H9 (cell line): ENCODE results near the gene ARID3A. TPM values are rescaled to one million over a fixed set of nuclear protein-coding genes. Genes with fewer than 3 reads are reported as not detected.

ENCODE experiments used
- DNase-seq: peaks from one replicate; pipeline ENCODE4 v3.0.0-alpha.2; 2017
- H2AFZ ChIP-seq: one replicate; pipeline ENCODE4 v1.6.1; 2013; ENCODE audit warnings: mild to moderate bottlenecking, low read length, control low read depth, moderate library complexity
- H2AK5ac ChIP-seq: 2 replicates; pipeline ENCODE4 v1.6.1; 2013; ENCODE audit warnings: low read length, control low read depth, mixed read lengths; ENCODE audit not compliant: insufficient read length
- H2BK120ac ChIP-seq: one replicate; pipeline ENCODE4 v1.6.1; 2013; ENCODE audit warnings: low read depth, mild to moderate bottlenecking, low read length, control low read depth, inconsistent platforms; ENCODE audit not compliant: poor library complexity, severe bottlenecking
- H2BK12ac ChIP-seq: 2 replicates; pipeline ENCODE4 v1.6.1; 2013; ENCODE audit warnings: low read length, control low read depth, mixed read lengths, low read depth; ENCODE audit not compliant: insufficient read length
- H2BK15ac ChIP-seq: 2 replicates; pipeline ENCODE4 v1.6.1; 2013; ENCODE audit warnings: low read depth, low read length, control low read depth
- H2BK20ac ChIP-seq: one replicate; pipeline ENCODE4 v1.6.1; 2013; ENCODE audit warnings: low read depth, mild to moderate bottlenecking, low read length, control low read depth, inconsistent platforms; ENCODE audit not compliant: poor library complexity, severe bottlenecking
- H2BK5ac ChIP-seq: 2 replicates; pipeline ENCODE4 v1.6.1; 2013; ENCODE audit warnings: low read length, control low read depth, mixed read lengths; ENCODE audit not compliant: insufficient read length
- H3K14ac ChIP-seq: 2 replicates; pipeline ENCODE4 v1.6.1; 2013; ENCODE audit warnings: low read length, control low read depth; ENCODE audit not compliant: insufficient read depth
- H3K18ac ChIP-seq: 2 replicates; pipeline ENCODE4 v1.6.1; 2013; ENCODE audit warnings: low read depth, mild to moderate bottlenecking, mixed read lengths, low read length, control low read depth; ENCODE audit not compliant: insufficient read length
- H3K23ac ChIP-seq: 2 replicates; pipeline ENCODE4 v1.6.1; 2013; ENCODE audit warnings: low read length, control low read depth, mixed read lengths, low read depth; ENCODE audit not compliant: insufficient read length
- H3K23me2 ChIP-seq: 2 replicates; pipeline ENCODE4 v1.6.1; 2013; ENCODE audit warnings: low read depth, mild to moderate bottlenecking, mixed read lengths, low read length, control low read depth; ENCODE audit not compliant: insufficient read length, poor library complexity, severe bottlenecking
- H3K27ac ChIP-seq: 2 replicates; pipeline ENCODE4 v1.5.1; 2013; ENCODE audit warnings: low read length, control low read depth, mixed read lengths, low read depth; ENCODE audit not compliant: insufficient read length
- H3K27me3 ChIP-seq: 2 replicates; pipeline ENCODE4 v1.6.1; 2013; ENCODE audit warnings: low read length, control low read depth, inconsistent platforms; ENCODE audit not compliant: insufficient read depth
- H3K4ac ChIP-seq: 2 replicates; pipeline ENCODE4 v1.6.1; 2013; ENCODE audit warnings: low read depth, mild to moderate bottlenecking, control low read depth, inconsistent platforms, low read length, moderate library complexity
- H3K4me1 ChIP-seq: 2 replicates; pipeline ENCODE4 v1.6.1; 2013; ENCODE audit warnings: low read length, control low read depth, inconsistent platforms; ENCODE audit not compliant: insufficient read depth
- H3K4me2 ChIP-seq: 2 replicates; pipeline ENCODE4 v1.6.1; 2013; ENCODE audit warnings: low read length, control low read depth, mixed read lengths; ENCODE audit not compliant: insufficient read length, insufficient read depth
- H3K56ac ChIP-seq: 2 replicates; pipeline ENCODE4 v1.6.1; 2013; ENCODE audit warnings: low read depth, mild to moderate bottlenecking, mixed read lengths, low read length, control low read depth; ENCODE audit not compliant: insufficient read length
- H3K79me1 ChIP-seq: 2 replicates; pipeline ENCODE4 v1.6.1; 2013; ENCODE audit warnings: low read depth, mild to moderate bottlenecking, moderate library complexity, low read length, control low read depth, inconsistent platforms; ENCODE audit not compliant: insufficient read depth, poor library complexity, severe bottlenecking
- H3K79me2 ChIP-seq: 2 replicates; pipeline ENCODE4 v1.6.1; 2013; ENCODE audit warnings: low read length, control low read depth, inconsistent platforms; ENCODE audit not compliant: insufficient read depth
- H3K9ac ChIP-seq: 2 replicates; pipeline ENCODE4 v1.6.1; 2013; ENCODE audit warnings: low read length, control low read depth, mixed read lengths; ENCODE audit not compliant: insufficient read length; ENCODE audit errors: extremely low read depth
- H3K9me3 ChIP-seq: one replicate; pipeline ENCODE4 v1.6.1; 2013; ENCODE audit warnings: low read depth, low read length, inconsistent platforms; ENCODE audit not compliant: control insufficient read depth
- H3T11ph ChIP-seq: one replicate; pipeline ENCODE4 v1.6.1; 2013; ENCODE audit warnings: mild to moderate bottlenecking, low read length, control low read depth, inconsistent platforms
- H4K20me1 ChIP-seq: one replicate; pipeline ENCODE4 v1.6.1; 2013; ENCODE audit not compliant: control insufficient read depth, insufficient read length, insufficient read depth
- H4K5ac ChIP-seq: 2 replicates; pipeline ENCODE4 v1.6.1; 2013; ENCODE audit warnings: low read depth, mild to moderate bottlenecking, mixed read lengths, low read length, control low read depth; ENCODE audit not compliant: insufficient read length
- H4K8ac ChIP-seq: replicated peaks from 2 replicates; pipeline ENCODE4 v1.6.1; 2013; ENCODE audit warnings: low read length, control low read depth, mixed read lengths, low read depth; ENCODE audit not compliant: insufficient read length
- H4K91ac ChIP-seq: 2 replicates; pipeline ENCODE4 v1.6.1; 2013; ENCODE audit warnings: low read depth, mild to moderate bottlenecking, moderate library complexity, mixed read lengths, low read length, control low read depth; ENCODE audit not compliant: insufficient read length
- H3K27ac Mint-ChIP-seq, 3 experiments: 2 replicates in 2 of 3; 3 replicates in 1 of 3; pipeline ENCODE4 v1.8.0; 2020 to 2021; ENCODE audit warnings: mixed read lengths in 3 of 3, mild to moderate bottlenecking in 1 of 3, moderate library complexity in 1 of 3
- H3K27me3 Mint-ChIP-seq: 2 replicates; pipeline ENCODE4 v1.8.0; 2021; ENCODE audit warnings: low read depth, mild to moderate bottlenecking, moderate library complexity, mixed read lengths
- H3K36me3 Mint-ChIP-seq, 3 experiments: 2 replicates in 2 of 3; 3 replicates in 1 of 3; pipeline ENCODE4 v1.8.0; 2020 to 2021; ENCODE audit warnings: low read depth in 3 of 3, mixed read lengths in 3 of 3; ENCODE audit not compliant: insufficient read depth in 1 of 3
- H3K4me1 Mint-ChIP-seq, 2 experiments: 2 replicates each; pipeline ENCODE4 v1.8.0; 2020; ENCODE audit warnings: mixed read lengths in 2 of 2
- H3K4me3 Mint-ChIP-seq, 2 experiments: 2 replicates in 1 of 2; 3 replicates in 1 of 2; pipeline ENCODE4 v1.8.0; 2020 to 2021; ENCODE audit warnings: mild to moderate bottlenecking in 2 of 2, mixed read lengths in 2 of 2, moderate library complexity in 1 of 2
- H3K9me3 Mint-ChIP-seq, 2 experiments: 2 replicates in 1 of 2; 3 replicates in 1 of 2; pipeline ENCODE4 v1.8.0; 2020; ENCODE audit warnings: mild to moderate bottlenecking in 2 of 2, mixed read lengths in 2 of 2, moderate library complexity in 1 of 2
- WGBS: extraction: QIAGEN DNeasy Blood & Tissue Kit; methylation state at CpG from one replicate; pipeline ENCODE4 v1.1.7; 2013; ENCODE audit warnings: missing lambda C conversion rate, low lambda C conversion rate, mixed read lengths; ENCODE audit not compliant: insufficient read length; ENCODE audit errors: extremely low coverage; 5-methylcytosine and 5-hydroxymethylcytosine counted together
- total RNA-seq: library from RNA; stranded (reverse); gene quantifications from 2 replicates; pipeline ENCODE4 v1.2.1, GENCODE V29; 2021
- TF ChIP-seq, protein P1 (sequence below): fragments of 200-600 bp; sonication (generic); conservative IDR thresholded peaks from 3 replicates; pipeline ENCODE4 v1.8.0; 2021; ENCODE audit warnings: antibody characterized with exemption, mild to moderate bottlenecking

ARID3A gene
- total RNA-seq, 1 experiment from 2014 or later: 98.3 TPM

DNA sequence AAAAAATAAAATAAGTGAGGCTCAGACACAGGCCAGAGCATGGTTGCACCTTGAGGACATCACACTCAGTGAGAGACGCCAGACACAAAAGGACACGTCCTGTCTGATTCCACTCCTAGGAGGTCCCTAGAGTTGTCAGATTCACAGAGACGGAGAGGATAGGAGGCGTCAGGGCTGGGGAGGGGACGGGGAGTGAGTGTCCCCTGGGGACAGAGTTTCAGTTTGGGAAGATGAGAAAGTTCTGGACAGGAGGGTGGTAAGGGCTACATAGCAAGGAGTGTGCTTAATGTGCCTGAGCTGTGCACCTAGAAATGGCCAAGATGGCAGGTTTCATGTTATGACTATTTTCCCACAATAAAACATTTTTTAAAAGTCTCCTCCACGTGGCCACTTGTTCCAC lies 72.2 kb downstream of the ARID3A start:
- Histone ChIP-seq H4K91ac (no peak overlapping the region), H3K27ac (no peak overlapping the region), H3K23ac (no peak overlapping the region), H4K20me1 (peaks cover 4% of the 10 kb centered on the region), H3K79me2 (no peaks in the 10 kb centered on the region), H3K9me3 (no peaks in the 10 kb centered on the region), H2BK120ac (no peak overlapping the region), H3K9ac (no peak overlapping the region), H3K56ac (no peak overlapping the region), H2AFZ (no peak overlapping the region), H3K14ac (no peak overlapping the region), H3K4me2 (no peak overlapping the region), H2BK5ac (no peak overlapping the region), H3K79me1 (no peaks in the 10 kb centered on the region), H3K4me1 (no peaks in the 10 kb centered on the region), H2BK20ac (no peak overlapping the region), H4K5ac (no peak overlapping the region), H2AK5ac (no peak overlapping the region), H2BK15ac (no peak overlapping the region), H2BK12ac (no peak overlapping the region), H3T11ph (no peak overlapping the region), H3K18ac (no peak overlapping the region), H3K23me2 (peaks cover 10% of the 10 kb centered on the region), H3K27me3 (peaks cover 10% of the 10 kb centered on the region), H4K8ac (no peak overlapping the region), H3K4ac (no peak overlapping the region)
- Mint-ChIP-seq H3K4me1 (peaks cover 5 to 10% of the 10 kb centered on the region in 2 experiments), H3K9me3 (no peaks in the 10 kb centered on the region; a peak in 1 of 5 replicates), H3K27me3 (peaks cover 50% of the 10 kb centered on the region), H3K36me3 (peaks cover 0 to 6% (median 0%) of the 10 kb centered on the region in 3 experiments; a peak in 3 of 7 replicates), H3K27ac (peak overlapping the region in 1 of 3 experiments; percentile 4; a peak in 1 of 7 replicates), H3K4me3 (peak overlapping the region in 1 of 2 experiments; percentile 9; a peak in 1 of 5 replicates)
- no CpG with 5 or more reads among the region's 6 CpGs for WGBS
- no peak for DNase-seq
- TF ChIP-seq, protein P1, sequence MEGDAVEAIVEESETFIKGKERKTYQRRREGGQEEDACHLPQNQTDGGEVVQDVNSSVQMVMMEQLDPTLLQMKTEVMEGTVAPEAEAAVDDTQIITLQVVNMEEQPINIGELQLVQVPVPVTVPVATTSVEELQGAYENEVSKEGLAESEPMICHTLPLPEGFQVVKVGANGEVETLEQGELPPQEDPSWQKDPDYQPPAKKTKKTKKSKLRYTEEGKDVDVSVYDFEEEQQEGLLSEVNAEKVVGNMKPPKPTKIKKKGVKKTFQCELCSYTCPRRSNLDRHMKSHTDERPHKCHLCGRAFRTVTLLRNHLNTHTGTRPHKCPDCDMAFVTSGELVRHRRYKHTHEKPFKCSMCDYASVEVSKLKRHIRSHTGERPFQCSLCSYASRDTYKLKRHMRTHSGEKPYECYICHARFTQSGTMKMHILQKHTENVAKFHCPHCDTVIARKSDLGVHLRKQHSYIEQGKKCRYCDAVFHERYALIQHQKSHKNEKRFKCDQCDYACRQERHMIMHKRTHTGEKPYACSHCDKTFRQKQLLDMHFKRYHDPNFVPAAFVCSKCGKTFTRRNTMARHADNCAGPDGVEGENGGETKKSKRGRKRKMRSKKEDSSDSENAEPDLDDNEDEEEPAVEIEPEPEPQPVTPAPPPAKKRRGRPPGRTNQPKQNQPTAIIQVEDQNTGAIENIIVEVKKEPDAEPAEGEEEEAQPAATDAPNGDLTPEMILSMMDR: no peak
